AG09309 (cell line): ENCODE results near the gene DLG2.

Source experiments
- DNase-seq: peaks from one replicate; pipeline ENCODE4 v3.0.0-alpha.2; 2010; ENCODE audit warnings: low read depth
- H3K4me3 ChIP-seq: 2 replicates; pipeline ENCODE4 v1.5.1; 2011; ENCODE audit warnings: mild to moderate bottlenecking, low read depth, low read length, moderate library complexity; ENCODE audit not compliant: control insufficient read depth
- TF ChIP-seq, protein P1 (sequence below): IDR thresholded peaks from 2 replicates; pipeline ENCODE4 v1.5.1; 2011; ENCODE audit warnings: mild to moderate bottlenecking, low read depth, low read length, inconsistent platforms; ENCODE audit not compliant: insufficient read depth, control insufficient read depth; ENCODE audit errors: missing control alignments

Gene DLG2

DNA sequence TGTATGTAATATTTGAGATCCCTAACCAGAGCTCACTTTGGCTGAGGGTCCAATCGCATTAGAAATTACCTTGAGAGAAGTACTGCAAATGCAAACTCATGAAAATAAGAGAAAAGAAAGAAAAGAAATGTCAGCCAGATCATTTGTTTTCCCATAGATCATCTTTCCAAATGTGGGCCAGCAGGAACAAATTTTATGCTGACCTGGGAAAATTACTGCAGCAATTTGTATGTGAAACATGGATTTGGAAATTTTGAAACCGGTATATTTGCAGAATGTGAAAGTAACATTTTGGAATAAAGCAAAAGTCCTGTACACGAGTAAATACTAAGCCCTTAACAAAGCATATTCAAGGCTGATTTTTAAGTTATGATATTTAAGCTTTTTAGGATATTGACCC lies 1282.1 kb downstream of the DLG2 start:
- no peak for DNase-seq
- TF ChIP-seq, protein P1, sequence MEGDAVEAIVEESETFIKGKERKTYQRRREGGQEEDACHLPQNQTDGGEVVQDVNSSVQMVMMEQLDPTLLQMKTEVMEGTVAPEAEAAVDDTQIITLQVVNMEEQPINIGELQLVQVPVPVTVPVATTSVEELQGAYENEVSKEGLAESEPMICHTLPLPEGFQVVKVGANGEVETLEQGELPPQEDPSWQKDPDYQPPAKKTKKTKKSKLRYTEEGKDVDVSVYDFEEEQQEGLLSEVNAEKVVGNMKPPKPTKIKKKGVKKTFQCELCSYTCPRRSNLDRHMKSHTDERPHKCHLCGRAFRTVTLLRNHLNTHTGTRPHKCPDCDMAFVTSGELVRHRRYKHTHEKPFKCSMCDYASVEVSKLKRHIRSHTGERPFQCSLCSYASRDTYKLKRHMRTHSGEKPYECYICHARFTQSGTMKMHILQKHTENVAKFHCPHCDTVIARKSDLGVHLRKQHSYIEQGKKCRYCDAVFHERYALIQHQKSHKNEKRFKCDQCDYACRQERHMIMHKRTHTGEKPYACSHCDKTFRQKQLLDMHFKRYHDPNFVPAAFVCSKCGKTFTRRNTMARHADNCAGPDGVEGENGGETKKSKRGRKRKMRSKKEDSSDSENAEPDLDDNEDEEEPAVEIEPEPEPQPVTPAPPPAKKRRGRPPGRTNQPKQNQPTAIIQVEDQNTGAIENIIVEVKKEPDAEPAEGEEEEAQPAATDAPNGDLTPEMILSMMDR: no peak
- no peak overlapping the region for H3K4me3 ChIP-seq

DNA sequence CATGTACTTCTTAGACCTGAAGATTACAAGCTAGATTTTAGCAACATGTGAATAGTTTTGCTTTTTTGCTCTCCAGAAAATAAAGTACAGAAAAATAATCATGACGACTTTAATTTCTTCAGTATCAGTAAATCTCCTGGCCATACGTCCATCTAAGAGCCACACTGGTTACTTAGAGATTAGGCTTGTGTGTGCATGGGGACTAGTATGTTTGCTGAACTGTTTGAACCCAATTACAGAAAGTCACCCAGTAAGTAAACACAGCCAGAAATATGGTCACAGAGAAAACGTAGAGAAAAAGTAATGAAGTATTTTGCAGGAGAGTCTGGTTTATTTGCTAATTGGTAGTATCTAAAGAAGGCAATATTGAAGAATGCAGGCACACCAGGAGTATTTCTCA lies 1287.3 kb downstream of the DLG2 start:
- H3K4me3 ChIP-seq: no peak overlapping the region
- TF ChIP-seq, protein P1: no peak
- DNase-seq: no peak

DNA sequence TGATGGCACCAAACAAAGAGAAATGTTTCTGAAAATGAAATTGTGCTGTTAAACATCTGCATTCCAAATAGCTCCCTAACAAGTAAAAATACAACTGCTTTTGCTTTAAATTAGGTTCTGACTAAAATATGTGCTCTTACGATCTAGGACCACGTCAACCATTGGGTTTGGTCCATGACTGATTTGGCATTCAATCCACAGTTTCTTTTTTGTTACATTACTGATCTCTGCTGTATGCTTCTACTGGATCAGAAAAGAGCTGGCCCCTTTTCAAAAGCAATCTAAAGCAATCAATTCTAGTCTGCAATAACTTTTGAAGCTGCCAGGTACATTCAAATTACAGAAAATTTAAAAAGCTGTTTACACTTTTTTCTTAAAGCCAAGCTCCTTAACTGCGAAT lies 1293.9 kb downstream of the DLG2 start:
- DNase-seq: no peak
- TF ChIP-seq, protein P1: no peak
- H3K4me3 ChIP-seq: no peak overlapping the region

DNA sequence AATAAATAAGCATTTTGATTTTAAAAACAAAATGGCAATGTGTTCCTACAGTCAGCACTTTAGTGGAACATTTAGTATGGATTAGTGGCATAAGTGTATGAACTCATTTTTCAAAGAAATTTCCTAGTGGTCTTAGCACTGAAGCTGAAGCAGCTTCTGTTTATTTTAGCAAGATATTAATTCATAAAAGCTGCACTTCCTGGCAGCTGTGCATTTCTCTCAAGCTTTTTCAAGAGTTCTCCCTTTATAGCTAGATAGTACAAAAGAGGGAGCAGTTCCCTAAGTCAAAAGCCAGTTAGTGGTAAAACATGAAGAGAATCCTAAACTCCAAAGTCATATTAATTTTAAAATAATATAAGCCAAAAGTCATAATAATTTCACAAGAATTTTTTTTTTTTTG lies 1304.9 kb downstream of the DLG2 start:
- H3K4me3 ChIP-seq: no peak overlapping the region
- DNase-seq: no peak
- TF ChIP-seq, protein P1: no peak

DNA sequence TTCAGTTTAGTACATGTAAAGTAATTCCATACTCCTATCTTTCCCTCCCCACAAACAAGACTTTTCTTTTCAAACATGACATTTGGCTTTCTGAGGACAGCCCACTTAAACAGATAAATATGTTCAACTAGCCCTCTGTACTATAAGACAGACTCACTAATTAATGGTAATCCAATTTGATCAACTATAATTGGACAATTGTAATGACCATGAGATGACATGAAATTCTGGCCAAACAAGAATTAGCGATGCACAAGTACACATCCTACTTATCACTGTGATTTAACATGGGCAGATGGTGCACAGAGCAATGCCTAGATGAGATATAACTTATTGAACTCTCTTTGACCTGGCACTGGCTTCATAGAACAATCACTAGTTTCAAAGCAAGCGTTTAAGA lies 1307.3 kb downstream of the DLG2 start:
- DNase-seq: no peak
- TF ChIP-seq, protein P1: no peak
- H3K4me3 ChIP-seq: no peak overlapping the region

DNA sequence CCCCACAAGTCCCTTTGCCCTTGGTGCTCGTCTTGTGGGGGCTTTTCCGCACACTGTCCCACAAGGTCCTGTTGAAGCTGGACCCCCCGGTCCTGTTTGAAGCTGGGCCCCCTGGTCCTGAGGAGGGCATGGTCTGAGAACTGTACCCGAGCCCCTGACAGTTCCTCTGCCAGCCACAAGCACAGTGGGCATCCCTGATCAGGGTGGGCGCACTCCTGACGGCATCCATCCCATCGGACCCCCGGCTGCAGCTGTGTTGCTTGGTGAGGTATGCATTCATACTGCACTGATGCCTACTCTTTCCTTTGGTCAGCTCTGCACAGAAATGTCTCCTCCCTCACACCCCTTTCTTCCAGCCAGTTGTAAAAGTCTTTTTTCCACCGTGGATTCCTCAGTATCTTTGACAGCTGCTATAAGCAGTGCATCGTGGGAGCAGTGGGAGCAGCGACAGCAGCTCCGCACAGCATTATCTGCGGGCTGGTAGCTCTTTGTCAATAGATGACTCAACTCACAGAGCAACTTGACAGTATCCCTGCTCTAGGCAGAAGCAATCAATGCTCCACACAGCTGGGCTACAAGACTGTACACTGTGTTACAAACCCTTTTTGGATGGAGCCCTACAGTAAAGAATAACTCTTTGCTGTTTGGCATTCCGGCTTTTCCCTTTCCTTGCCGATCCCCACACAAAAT lies 1310.1 kb downstream of the DLG2 start:
- peak; percentile 10 for DNase-seq
- no peak overlapping the region for H3K4me3 ChIP-seq
- TF ChIP-seq, protein P1: no peak

DNA sequence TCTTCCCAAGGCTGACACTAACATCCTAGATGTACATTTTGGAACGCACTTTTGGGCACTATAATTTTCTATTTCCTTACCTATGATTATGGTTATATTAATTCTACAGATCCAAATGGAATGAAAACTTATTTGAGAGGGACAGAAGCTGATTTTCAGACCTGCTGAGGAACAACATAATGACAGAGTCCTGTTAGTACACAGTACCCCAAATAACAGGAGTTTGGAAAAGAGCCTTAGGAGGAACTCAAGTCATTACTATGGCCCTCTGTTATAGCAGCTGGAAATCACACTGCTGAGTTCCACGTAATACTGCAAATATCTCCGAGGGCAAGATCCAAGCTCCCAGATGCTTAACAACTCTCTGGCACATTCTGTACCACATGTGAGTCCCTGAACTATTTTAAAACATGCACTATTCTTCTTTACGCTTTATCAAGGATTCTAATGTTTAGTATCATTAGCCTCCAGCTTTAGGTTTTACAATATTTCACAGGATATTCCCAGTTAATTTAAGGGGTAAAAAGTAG lies 1313.2 kb downstream of the DLG2 start:
- no peak overlapping the region for H3K4me3 ChIP-seq
- DNase-seq: no peak
- TF ChIP-seq, protein P1: no peak
